ENCODE results near the gene CEP164. TPM values are rescaled to one million over a fixed set of nuclear protein-coding genes. Genes with fewer than 3 reads are reported as not detected.
A peak's percentile ranks its signal among the peaks of the same experiment; 100 is the strongest.

CEP164 gene
- total RNA-seq, 1 experiment from 2014 or later: 33.9 TPM

DNA sequence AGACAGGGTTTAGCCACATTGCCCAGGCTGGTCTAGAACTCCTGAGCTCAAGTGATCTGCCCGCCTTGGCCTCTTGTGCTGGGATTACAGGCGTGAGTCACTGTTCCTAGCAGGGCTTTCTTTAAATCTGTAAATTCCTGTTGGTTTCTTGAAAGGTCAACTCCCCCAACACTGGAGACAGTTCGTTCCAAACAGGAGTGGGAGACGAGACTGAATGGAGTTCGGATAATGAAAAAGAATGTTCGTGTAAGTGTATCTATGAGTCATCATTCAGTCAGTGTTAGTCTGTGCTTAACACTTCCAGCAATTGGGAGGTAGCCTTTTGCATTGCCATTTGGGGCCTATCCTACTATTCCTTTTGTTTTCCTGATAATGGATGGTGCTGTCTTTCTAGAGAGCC, 46.5 kb upstream of the CEP164 start:
- POLR2A ChIA-PET (ENCODE audit: unreplicated experiment): interaction anchor here (0.6 kb wide), 1 partner anchor 98 kb away, joined by 4 read pairs; no protein-coding TSS in a partner anchor
- Histone ChIP-seq H3K4me1 (replicated peaks; ENCODE audit: insufficient read depth) (no peaks in the 10 kb centered on the region), H3K79me2 (ENCODE audit: low read depth) (no peaks in the 10 kb centered on the region), H3K36me3 (ENCODE audit: low read depth) (peaks cover 18% of the 10 kb centered on the region; the same call in 1 of the 2 replicates), H2AFZ (no peak overlapping the region), H3K9me2 (ENCODE audit: insufficient read depth) (no peaks in the 10 kb centered on the region), H3K4me3 (no peak overlapping the region), H3K9me3 (ENCODE audit: insufficient read depth, low read depth) (no peaks in the 10 kb centered on the region), H3K27ac (no peak overlapping the region), H3K27me3 (ENCODE audit: insufficient read depth, low read depth) (no peaks in the 10 kb centered on the region), H4K20me1 (ENCODE audit: insufficient read depth) (no peaks in the 10 kb centered on the region), H3K4me2 (no peak overlapping the region), H3F3A (ENCODE audit: insufficient read depth, low read depth) (no peaks in the 10 kb centered on the region)
- intact Hi-C loops (cut with micrococcal nuclease; ENCODE audit: unreplicated experiment): no loop called here
- BruUV-seq (replicated peaks): no TSS peak
- CTCF ChIA-PET: no interaction called here
- TF ChIP-seq, protein P1, sequence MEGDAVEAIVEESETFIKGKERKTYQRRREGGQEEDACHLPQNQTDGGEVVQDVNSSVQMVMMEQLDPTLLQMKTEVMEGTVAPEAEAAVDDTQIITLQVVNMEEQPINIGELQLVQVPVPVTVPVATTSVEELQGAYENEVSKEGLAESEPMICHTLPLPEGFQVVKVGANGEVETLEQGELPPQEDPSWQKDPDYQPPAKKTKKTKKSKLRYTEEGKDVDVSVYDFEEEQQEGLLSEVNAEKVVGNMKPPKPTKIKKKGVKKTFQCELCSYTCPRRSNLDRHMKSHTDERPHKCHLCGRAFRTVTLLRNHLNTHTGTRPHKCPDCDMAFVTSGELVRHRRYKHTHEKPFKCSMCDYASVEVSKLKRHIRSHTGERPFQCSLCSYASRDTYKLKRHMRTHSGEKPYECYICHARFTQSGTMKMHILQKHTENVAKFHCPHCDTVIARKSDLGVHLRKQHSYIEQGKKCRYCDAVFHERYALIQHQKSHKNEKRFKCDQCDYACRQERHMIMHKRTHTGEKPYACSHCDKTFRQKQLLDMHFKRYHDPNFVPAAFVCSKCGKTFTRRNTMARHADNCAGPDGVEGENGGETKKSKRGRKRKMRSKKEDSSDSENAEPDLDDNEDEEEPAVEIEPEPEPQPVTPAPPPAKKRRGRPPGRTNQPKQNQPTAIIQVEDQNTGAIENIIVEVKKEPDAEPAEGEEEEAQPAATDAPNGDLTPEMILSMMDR (conservative IDR thresholded peaks at IDR 0.05): no peak
- TF ChIP-seq EZH2 (IDR thresholded peaks at IDR 0.05; ENCODE audit: low read depth): no peak
- DNase-seq: no peak

DNA sequence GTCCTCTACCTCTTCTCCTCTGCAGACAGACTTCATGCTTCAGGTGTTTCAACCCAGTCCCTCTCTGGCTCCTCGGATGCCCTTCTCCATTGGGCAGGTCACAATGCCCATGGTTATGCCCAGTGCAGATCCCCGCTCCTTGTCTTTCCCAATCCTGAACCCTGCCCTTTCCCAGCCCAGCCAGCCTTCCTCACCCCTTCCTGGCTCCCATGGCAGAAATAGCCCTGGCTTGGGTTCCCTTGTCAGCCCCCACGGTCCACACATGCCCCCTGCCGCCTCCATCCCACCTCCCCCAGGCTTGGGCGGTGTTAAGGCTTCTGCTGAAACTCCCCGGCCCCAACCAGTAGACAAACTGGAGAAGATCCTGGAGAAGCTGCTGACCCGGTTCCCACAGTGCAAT, 45.8 kb upstream of the CEP164 start:
- H3F3A ChIP-seq (ENCODE audit: insufficient read depth, low read depth): no peaks in the 10 kb centered on the region
- no peaks in the 10 kb centered on the region for H3K9me3 ChIP-seq (ENCODE audit: insufficient read depth, low read depth)
- H3K4me3 ChIP-seq: no peak overlapping the region
- peaks cover 18% of the 10 kb centered on the region; the same call in 1 of the 2 replicates for H3K36me3 ChIP-seq (ENCODE audit: low read depth)
- intact Hi-C loops (cut with micrococcal nuclease; ENCODE audit: unreplicated experiment): no loop called here
- TSS peak; percentile 37 for BruUV-seq (replicated peaks)
- ChIA-PET POLR2A (ENCODE audit: unreplicated experiment) (no interaction called here), CTCF (no interaction called here)
- H3K4me2 ChIP-seq: no peak overlapping the region
- H3K79me2 ChIP-seq (ENCODE audit: low read depth): no peaks in the 10 kb centered on the region
- H3K9me2 ChIP-seq (ENCODE audit: insufficient read depth): no peaks in the 10 kb centered on the region
- H4K20me1 ChIP-seq (ENCODE audit: insufficient read depth): no peaks in the 10 kb centered on the region
- no peaks in the 10 kb centered on the region for H3K4me1 ChIP-seq (replicated peaks; ENCODE audit: insufficient read depth)
- no peak for DNase-seq
- H3K27me3 ChIP-seq (ENCODE audit: insufficient read depth, low read depth): no peaks in the 10 kb centered on the region
- H2AFZ ChIP-seq: no peak overlapping the region
- no peak overlapping the region for H3K27ac ChIP-seq
- TF ChIP-seq, protein P1 (conservative IDR thresholded peaks at IDR 0.05): no peak
- no peak for TF ChIP-seq EZH2 (IDR thresholded peaks at IDR 0.05; ENCODE audit: low read depth)

DNA sequence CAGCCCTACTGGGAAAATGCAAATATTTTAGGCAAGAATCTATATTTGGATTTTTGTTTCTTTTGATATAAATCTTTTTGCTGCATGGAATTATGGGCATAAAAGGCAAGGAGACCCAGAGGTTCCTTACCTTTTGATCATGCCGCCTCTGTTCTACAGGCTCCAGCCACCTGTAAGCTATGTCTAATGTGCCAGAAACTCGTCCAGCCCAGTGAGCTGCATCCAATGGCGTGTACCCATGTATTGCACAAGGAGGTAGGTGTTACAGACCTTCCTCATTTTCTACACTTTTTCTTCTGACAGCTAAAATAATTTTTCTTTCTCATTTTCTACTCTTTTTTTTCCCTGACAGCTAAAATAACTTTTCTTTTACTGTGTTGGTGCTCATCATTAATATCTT, 44.7 kb upstream of the CEP164 start:
- no peaks in the 10 kb centered on the region for H3K27me3 ChIP-seq (ENCODE audit: insufficient read depth, low read depth)
- peaks cover 18% of the 10 kb centered on the region; the same call in 1 of the 2 replicates for H3K36me3 ChIP-seq (ENCODE audit: low read depth)
- intact Hi-C loops (cut with micrococcal nuclease; ENCODE audit: unreplicated experiment): no loop called here
- H3K4me3 ChIP-seq: no peak overlapping the region
- no peaks in the 10 kb centered on the region for H4K20me1 ChIP-seq (ENCODE audit: insufficient read depth)
- no peaks in the 10 kb centered on the region for H3K9me2 ChIP-seq (ENCODE audit: insufficient read depth)
- ChIA-PET CTCF (no interaction called here), POLR2A (ENCODE audit: unreplicated experiment) (no interaction called here)
- H3K27ac ChIP-seq: no peak overlapping the region
- no peak overlapping the region for H2AFZ ChIP-seq
- no peaks in the 10 kb centered on the region for H3F3A ChIP-seq (ENCODE audit: insufficient read depth, low read depth)
- no peaks in the 10 kb centered on the region for H3K4me1 ChIP-seq (replicated peaks; ENCODE audit: insufficient read depth)
- no peaks in the 10 kb centered on the region for H3K9me3 ChIP-seq (ENCODE audit: insufficient read depth, low read depth)
- H3K4me2 ChIP-seq: no peak overlapping the region
- no peak for TF ChIP-seq EZH2 (IDR thresholded peaks at IDR 0.05; ENCODE audit: low read depth)
- TF ChIP-seq, protein P1 (conservative IDR thresholded peaks at IDR 0.05): no peak
- no peaks in the 10 kb centered on the region for H3K79me2 ChIP-seq (ENCODE audit: low read depth)
- no peak for DNase-seq
- no TSS peak for BruUV-seq (replicated peaks)
